Measurements from ENCODE around the gene RAB40B.

The RAB40B gene

DNA sequence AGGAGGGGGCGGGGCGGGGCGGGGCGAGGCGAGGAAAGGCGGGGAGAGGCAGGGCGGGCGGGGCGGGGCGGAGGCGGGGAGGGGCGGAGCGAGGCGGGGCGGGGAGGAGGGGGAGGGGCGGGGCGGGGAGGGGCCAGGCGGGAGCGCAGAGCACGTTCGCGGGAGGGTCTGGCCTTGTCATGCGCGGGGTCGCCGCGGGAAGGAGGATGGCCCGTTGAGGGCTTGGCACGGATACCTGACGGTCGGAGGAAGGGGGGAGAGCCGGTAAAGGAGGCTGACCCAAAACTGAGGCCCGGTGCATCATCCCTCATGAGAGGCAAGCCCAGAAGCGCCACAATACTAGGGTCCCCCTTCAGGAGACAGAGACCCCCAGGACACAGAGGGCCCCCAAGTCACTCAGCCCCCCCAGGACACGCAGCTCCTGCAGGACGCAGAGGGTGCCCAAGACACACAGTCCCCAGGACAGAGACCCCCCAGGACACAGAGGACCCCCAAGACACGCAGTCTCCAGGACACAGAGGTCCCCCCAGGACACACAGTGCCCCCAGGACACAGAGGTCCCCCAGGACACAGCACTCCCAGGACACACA, 49.7 kb downstream of the RAB40B start:
- Mint-ChIP-seq H3K4me3 (peak overlapping the region; percentile 50 to 71), H3K36me3 (peaks cover 10 to 17% of the 10 kb centered on the region in 2 donors), H3K27ac (no peak overlapping the region), H3K4me1 (peaks cover 17 to 39% of the 10 kb centered on the region in 2 donors), H3K9me3 (no peaks in the 10 kb centered on the region), H3K27me3 (no peaks in the 10 kb centered on the region)
- DNase-seq (peak; percentile 27), ATAC-seq (replicated peaks) (peak in 1 of 2 donors; percentile 4)

GRCh38 chr17:82648165-82648668, 50.3 kb downstream of the RAB40B start, which contains the start of gene WDR45B:
Gene WDR45B, minus strand, starts transcription at chr17:82648444. Its CDS starts 104 bp downstream, at chr17:82648340.
- Mint-ChIP-seq H3K4me1 (peaks cover 18 to 40% of the 10 kb centered on the region in 2 donors), H3K27ac (peak within 1 kb of the TSS; percentile 92), H3K36me3 (peaks cover 11 to 18% of the 10 kb centered on the region in 2 donors), H3K4me3 (peak within 1 kb of the TSS; percentile 85 to 91), H3K9me3 (no peaks in the 10 kb centered on the region), H3K27me3 (no peaks in the 10 kb centered on the region)
- ATAC-seq (replicated peaks): peak; percentile 92 to 94
- peak; percentile 89 for DNase-seq

DNA sequence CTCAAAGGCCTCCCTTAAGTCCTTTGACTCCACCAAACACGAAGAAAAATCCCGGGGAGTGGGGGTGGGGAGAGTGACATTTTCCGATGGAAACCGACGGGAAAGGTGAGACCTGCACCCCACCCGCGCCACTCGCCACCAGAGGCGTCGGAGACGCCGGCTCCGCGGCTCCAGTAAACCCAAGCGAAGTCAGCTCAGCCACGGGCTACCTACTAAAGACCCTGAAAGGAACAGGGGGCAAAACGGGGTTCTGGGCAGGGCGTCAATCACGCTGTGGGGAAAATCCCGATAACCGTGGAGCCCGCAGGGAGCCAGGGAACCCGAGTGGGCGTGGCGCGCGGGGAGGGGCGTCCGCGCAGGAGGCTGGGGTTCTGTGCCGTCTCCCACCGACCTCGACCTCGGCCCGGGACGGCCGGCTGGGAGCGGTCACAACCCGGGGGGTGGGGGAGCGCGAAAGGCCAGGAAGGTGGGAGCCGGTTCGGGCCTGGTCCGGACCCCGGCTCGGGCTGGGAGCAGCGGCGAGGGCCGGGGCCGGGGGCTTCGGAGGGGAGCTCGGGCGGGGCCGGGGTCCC, 50.8 kb downstream of the RAB40B start:
- peaks cover 18 to 40% of the 10 kb centered on the region in 2 donors for H3K4me1 Mint-ChIP-seq
- H3K4me3 Mint-ChIP-seq: peak overlapping the region; percentile 85 to 91
- peak overlapping the region; percentile 92 for H3K27ac Mint-ChIP-seq
- H3K36me3 Mint-ChIP-seq: peaks cover 11 to 21% of the 10 kb centered on the region in 2 donors
- H3K9me3 Mint-ChIP-seq: no peaks in the 10 kb centered on the region
- H3K27me3 Mint-ChIP-seq: no peaks in the 10 kb centered on the region
- peak; percentile 30 to 49 for ATAC-seq (replicated peaks)
- peak; percentile 37 for DNase-seq

DNA sequence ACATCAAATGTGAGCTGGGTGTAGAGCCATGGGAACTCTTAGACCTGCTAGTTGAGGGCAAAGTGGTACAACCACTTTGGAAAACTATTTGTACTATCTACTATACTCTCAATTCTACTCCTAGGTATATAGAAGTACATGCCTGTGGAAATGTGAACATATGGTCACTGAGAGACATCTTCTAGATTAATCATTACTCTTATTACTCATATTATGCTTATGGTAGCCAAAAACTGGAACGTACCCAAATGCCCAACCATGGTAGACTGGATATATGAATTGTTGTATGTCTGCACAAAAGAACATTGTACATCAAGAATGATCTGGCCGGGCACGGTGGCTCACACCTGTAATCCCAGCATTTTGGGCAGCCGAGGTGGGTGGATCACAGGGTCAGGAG, 53.0 kb downstream of the RAB40B start:
- Mint-ChIP-seq H3K4me3 (peak overlapping the region in 1 of 2 donors; percentile 91), H3K36me3 (peaks cover 23 to 34% of the 10 kb centered on the region in 2 donors), H3K9me3 (no peaks in the 10 kb centered on the region), H3K4me1 (peaks cover 20 to 55% of the 10 kb centered on the region in 2 donors), H3K27me3 (no peaks in the 10 kb centered on the region), H3K27ac (no peak overlapping the region)
- DNase-seq (no peak), ATAC-seq (replicated peaks) (no peak)

DNA sequence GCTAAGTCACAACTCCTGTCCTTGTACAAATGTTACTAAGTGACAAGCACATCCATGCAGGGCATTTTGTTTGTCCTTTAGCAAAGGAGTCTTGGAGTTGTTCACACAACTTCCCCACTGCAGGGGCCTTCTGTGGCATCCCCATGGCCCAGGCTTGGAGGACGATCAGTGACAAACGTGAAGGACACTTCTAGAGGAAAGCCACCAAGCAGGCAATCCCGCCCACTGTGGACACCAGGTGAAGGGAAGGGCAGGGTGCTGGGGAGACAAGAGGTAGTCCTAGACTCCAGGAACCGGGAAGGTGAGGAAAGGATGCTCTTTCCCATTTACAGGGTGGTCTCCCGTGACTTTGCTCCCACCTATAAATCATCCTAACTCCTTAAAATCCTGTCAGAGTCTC, 54.4 kb downstream of the RAB40B start:
- Mint-ChIP-seq H3K36me3 (peaks cover 34 to 44% of the 10 kb centered on the region in 2 donors), H3K27ac (no peak overlapping the region), H3K4me1 (peaks cover 25 to 57% of the 10 kb centered on the region in 2 donors), H3K27me3 (no peaks in the 10 kb centered on the region), H3K4me3 (no peak overlapping the region), H3K9me3 (no peaks in the 10 kb centered on the region)
- no peak for ATAC-seq (replicated peaks)
- DNase-seq: no peak

GRCh38 chr17:82642022-82642421, 56.5 kb downstream of the RAB40B start:
- peaks cover 45 to 57% of the 10 kb centered on the region in 2 donors for H3K36me3 Mint-ChIP-seq
- H3K9me3 Mint-ChIP-seq: peaks cover 0 to 4% of the 10 kb centered on the region in 2 donors
- no peak overlapping the region for H3K4me3 Mint-ChIP-seq
- no peak for DNase-seq
- no peaks in the 10 kb centered on the region for H3K27me3 Mint-ChIP-seq
- H3K27ac Mint-ChIP-seq: no peak overlapping the region
- no peak for ATAC-seq (replicated peaks)
- H3K4me1 Mint-ChIP-seq: peaks cover 26 to 62% of the 10 kb centered on the region in 2 donors

DNA sequence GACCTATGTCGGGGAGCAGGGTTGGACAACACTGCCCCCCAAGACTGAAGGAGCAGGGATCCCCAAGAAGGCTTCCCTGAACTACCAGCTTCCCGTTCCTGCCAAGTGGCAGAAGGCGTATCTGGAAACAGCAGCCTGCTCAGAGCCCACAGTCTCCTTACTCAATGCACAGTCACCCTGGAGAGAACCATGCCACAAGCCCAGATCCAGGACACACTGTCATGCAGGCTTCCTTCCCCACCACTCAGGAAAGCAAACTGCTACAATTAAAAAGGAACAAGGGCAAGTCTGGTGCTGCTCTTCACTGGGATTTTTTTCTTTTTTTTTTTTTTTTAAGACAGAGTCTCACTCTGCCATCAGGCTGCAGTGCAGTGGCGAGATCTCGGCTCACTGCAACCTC, 58.5 kb downstream of the RAB40B start:
- Mint-ChIP-seq H3K27me3 (no peaks in the 10 kb centered on the region), H3K27ac (peak overlapping the region; percentile 65), H3K9me3 (peaks cover 0 to 6% of the 10 kb centered on the region in 2 donors), H3K36me3 (peaks cover 48 to 55% of the 10 kb centered on the region in 2 donors), H3K4me3 (no peak overlapping the region), H3K4me1 (peaks cover 20 to 51% of the 10 kb centered on the region in 2 donors)
- ATAC-seq (replicated peaks) (no peak), DNase-seq (no peak)

- no peaks in the 10 kb centered on the region for H3K27me3 Mint-ChIP-seq
- peaks cover 50 to 59% of the 10 kb centered on the region in 2 donors for H3K36me3 Mint-ChIP-seq
- ATAC-seq (replicated peaks): no peak
- DNase-seq: no peak
- no peak overlapping the region for H3K4me3 Mint-ChIP-seq
- H3K9me3 Mint-ChIP-seq: peaks cover 0 to 6% of the 10 kb centered on the region in 2 donors
- peaks cover 22 to 53% of the 10 kb centered on the region in 2 donors for H3K4me1 Mint-ChIP-seq
- H3K27ac Mint-ChIP-seq: peak overlapping the region; percentile 65
These were observed 58.9 kb downstream of the RAB40B start for GRCh38 chr17:82639628-82640027.

DNA sequence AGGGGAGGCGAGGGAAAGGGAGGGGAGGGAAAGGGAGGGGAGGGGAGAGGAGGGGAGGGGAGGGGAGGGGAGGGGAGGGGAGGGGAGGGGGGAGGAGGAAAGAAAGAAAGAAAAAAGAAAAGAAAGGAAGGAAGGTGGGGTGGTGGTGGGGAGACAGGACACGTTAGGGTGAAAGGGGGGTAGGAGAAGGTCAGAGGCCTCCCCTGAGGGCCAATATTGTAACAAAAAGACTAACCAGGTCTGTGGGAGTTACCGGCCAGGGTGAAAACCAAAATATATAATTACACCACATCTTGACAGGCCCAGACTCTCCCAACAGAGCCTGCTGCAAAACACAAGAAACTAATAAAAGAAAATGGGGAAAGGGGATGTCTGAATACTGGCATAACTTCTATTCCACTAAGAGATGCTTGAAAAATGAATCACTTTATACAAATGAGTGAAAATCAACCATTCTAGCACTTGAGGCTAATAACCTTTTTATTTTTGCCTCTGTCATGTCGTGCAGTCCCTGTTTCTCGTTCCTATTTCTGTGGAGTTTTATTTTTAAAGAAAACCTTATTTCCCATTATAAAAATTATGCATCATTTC, 60.2 kb downstream of the RAB40B start:
- Mint-ChIP-seq H3K4me1 (peaks cover 21 to 53% of the 10 kb centered on the region in 2 donors), H3K27ac (no peak overlapping the region), H3K4me3 (no peak overlapping the region), H3K9me3 (peaks cover 0 to 6% of the 10 kb centered on the region in 2 donors), H3K36me3 (peaks cover 49 to 59% of the 10 kb centered on the region in 2 donors), H3K27me3 (no peaks in the 10 kb centered on the region)
- no peak for ATAC-seq (replicated peaks)
- DNase-seq: no peak

DNA sequence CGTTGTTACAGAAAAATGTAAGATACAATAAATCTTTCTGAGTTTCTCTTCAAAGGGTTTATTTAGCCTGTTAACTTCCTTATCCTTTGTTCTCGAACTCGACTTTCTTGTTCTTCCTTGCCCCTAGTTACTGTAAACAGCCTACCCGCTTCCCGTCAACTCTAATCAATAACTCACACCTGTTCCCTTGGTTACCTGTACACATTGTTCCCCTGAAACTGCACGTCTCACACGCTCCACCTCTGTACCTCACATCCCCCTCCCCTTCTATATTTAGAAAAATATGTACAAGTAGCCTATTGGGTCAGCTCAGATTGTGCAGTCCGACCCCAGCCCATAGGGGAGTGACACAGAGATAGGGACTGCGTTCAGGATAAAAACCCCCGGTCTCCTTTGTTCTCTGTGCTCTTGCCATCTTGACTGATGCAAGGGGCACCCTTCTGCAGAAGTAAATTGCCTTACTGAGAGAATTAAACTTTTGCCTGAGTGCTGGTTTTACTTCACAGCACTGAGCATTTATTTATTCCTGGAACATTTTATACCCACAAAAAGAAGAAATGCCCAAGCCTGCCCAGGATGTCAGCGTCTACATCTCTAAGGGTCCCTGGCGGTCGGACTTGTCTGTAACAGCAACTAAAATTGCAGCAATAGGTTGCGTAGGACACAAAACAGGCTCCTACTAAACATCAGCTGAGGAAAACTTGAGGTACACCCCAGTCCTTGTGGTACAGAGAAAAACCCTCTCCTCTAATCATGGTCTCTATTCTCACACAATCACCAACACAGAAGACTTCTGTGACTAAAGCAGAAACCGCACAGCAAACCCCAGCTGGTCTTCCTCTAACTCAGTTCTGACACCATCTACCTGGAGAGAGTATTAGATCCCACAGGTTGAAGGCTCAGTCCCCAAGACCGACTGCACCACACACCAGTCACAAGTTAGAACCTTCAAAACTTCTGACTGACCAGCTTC, 61.6 kb downstream of the RAB40B start:
- no peak for ATAC-seq (replicated peaks)
- Mint-ChIP-seq H3K27me3 (no peaks in the 10 kb centered on the region), H3K4me3 (no peak overlapping the region), H3K4me1 (peaks cover 22 to 53% of the 10 kb centered on the region in 2 donors), H3K9me3 (peaks cover 0 to 6% of the 10 kb centered on the region in 2 donors), H3K27ac (peak overlapping the region; percentile 14), H3K36me3 (peaks cover 45 to 61% of the 10 kb centered on the region in 2 donors)
- no peak for DNase-seq

DNA sequence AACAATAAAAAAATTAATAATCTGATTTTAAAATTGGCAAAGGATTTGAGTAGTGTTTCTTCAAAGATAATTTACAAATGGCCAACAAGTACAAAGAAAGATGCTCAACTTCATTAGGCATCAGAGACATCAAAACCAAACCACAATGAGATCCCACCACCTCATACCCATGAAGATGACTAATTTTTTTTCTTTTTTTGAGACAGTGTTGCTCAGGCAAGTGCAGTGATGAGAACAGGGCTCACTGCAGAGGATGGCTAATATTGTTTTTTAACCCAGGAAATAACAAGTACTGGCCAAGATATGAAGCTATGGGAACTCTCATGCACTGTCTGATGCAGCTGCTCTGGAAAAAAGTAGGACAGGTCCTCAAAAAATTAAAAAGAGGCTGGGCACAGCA, 65.2 kb downstream of the RAB40B start:
- no peak overlapping the region for H3K27ac Mint-ChIP-seq
- DNase-seq (no peak), ATAC-seq (replicated peaks) (no peak)
- no peak overlapping the region for H3K4me3 Mint-ChIP-seq
- H3K36me3 Mint-ChIP-seq: peaks cover 39 to 57% of the 10 kb centered on the region in 2 donors
- H3K27me3 Mint-ChIP-seq: no peaks in the 10 kb centered on the region
- peaks cover 0 to 6% of the 10 kb centered on the region in 2 donors for H3K9me3 Mint-ChIP-seq
- H3K4me1 Mint-ChIP-seq: peaks cover 10 to 30% of the 10 kb centered on the region in 2 donors

DNA sequence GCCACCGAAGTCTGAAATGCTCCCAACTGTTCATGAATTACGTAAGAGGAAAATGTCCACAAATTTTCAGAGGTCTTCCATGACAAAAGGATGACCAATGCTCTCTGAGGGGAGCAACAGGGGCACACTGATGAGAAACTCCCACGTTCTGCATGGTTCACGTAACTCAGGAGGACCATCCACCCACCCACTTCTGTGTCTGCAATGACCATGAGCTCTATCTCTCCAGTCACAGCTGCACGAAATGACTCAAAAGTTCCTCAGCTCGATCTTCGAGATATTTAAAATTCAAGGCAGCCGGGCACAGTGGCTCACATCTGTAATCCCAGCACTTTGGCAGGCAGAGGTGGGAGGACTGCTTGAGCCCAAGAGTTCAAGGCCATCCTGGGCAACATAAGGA, 66.0 kb downstream of the RAB40B start:
- H3K4me1 Mint-ChIP-seq: peaks cover 12 to 33% of the 10 kb centered on the region in 2 donors
- DNase-seq: no peak
- no peak overlapping the region for H3K27ac Mint-ChIP-seq
- H3K4me3 Mint-ChIP-seq: no peak overlapping the region
- H3K9me3 Mint-ChIP-seq: peaks cover 0 to 5% of the 10 kb centered on the region in 2 donors
- no peaks in the 10 kb centered on the region for H3K27me3 Mint-ChIP-seq
- peaks cover 40 to 57% of the 10 kb centered on the region in 2 donors for H3K36me3 Mint-ChIP-seq
- peak in 1 of 2 donors; percentile 20 for ATAC-seq (replicated peaks)

- DNase-seq (no peak), ATAC-seq (replicated peaks) (no peak)
- H3K27me3 Mint-ChIP-seq: no peaks in the 10 kb centered on the region
- H3K4me1 Mint-ChIP-seq: peaks cover 11 to 29% of the 10 kb centered on the region in 2 donors
- no peak overlapping the region for H3K27ac Mint-ChIP-seq
- no peak overlapping the region for H3K4me3 Mint-ChIP-seq
- H3K36me3 Mint-ChIP-seq: peaks cover 36 to 57% of the 10 kb centered on the region in 2 donors
- H3K9me3 Mint-ChIP-seq: peaks cover 0 to under 1% of the 10 kb centered on the region in 2 donors
These were observed 67.0 kb downstream of the RAB40B start for GRCh38 chr17:82631544-82631943.
